Adrenal gland (tissue), 12 donors: ENCODE results near the gene LAMA5. TPM values are rescaled to one million over a fixed set of nuclear protein-coding genes. Genes with fewer than 3 reads are reported as not detected.

Source experiments
- DNase-seq, 7 donors: peaks; one replicate each; pipeline ENCODE4 v3.0.0-alpha.2; 2019 to 2020
- H3K27ac ChIP-seq, 5 donors: fragments of 200-600 bp; sonication (generic) in 4 of 5; 1 replicate in 3 of 5; 2 replicates in 2 of 5; pipeline versions ENCODE4 v1.5.1 to v1.8.0; 2016 to 2020; ENCODE audit warnings: mild to moderate bottlenecking in 1 of 5
- H3K27me3 ChIP-seq: fragments of 200-600 bp; 2 replicates; pipeline ENCODE4 v1.8.0; 2021
- H3K36me3 ChIP-seq, 2 donors: fragments of 200-600 bp; replicated peaks in 1 of 2; 1 replicate in 1 of 2; 2 replicates in 1 of 2; pipeline versions ENCODE4 v1.5.1 to v1.8.0; 2018 to 2022
- H3K4me1 ChIP-seq, 2 donors: fragments of 200-600 bp; replicated peaks in 1 of 2; 1 replicate in 1 of 2; 2 replicates in 1 of 2; pipeline versions ENCODE4 v1.5.1 to v1.8.0; 2018 to 2021
- H3K4me3 ChIP-seq, 4 donors: fragments of 200-600 bp; sonication (generic) in 3 of 4; one replicate each; pipeline ENCODE4 v1.5.1; 2016 to 2018
- H3K9me3 ChIP-seq, 3 donors: fragments of 200-600 bp; sonication (generic) in 1 of 3; replicated peaks in 1 of 3; 1 replicate in 2 of 3; 2 replicates in 1 of 3; pipeline versions ENCODE4 v1.5.1 to v1.8.0; 2016 to 2021
- CTCF ChIP-seq, 6 experiments: fragments of 450-650 bp in 4 of 6; fragments of 200-600 bp in 2 of 6; sonication (generic) in 1 of 6; IDR thresholded peaks; 1 replicate in 5 of 6; 2 replicates in 1 of 6; pipeline versions ENCODE4 v1.5.1 to v1.8.0; 2016 to 2021; ENCODE audit warnings: antibody characterized with exemption in 6 of 6, mild to moderate bottlenecking in 2 of 6, moderate library complexity in 1 of 6
- POLR2A ChIP-seq, 2 donors: fragments of 450-650 bp; IDR thresholded peaks; one replicate each; pipeline ENCODE4 v1.6.1; 2017; ENCODE audit warnings: antibody characterized with exemption in 2 of 2, mild to moderate bottlenecking in 2 of 2, moderate library complexity in 1 of 2
- WGBS, 4 donors: extraction: QIAGEN DNeasy Blood & Tissue Kit in 2 of 4; methylation state at CpG; one replicate each; pipeline versions ENCODE4 v1.1.5 to v1.1.7; 2013 to 2017; 5-methylcytosine and 5-hydroxymethylcytosine counted together
- intact Hi-C, 2 donors: fragments of 100-400 bp; cut with DNase I; formaldehyde crosslinking; loops; one replicate each; pipeline versions ENCODE4 v1.14.1 to v1.15.0; 2022 to 2023
- polyA plus RNA-seq, 3 donors: library from polyadenylated mRNA; stranded (reverse); fragments of 200-250 nt in 2 of 3; fragments of 350-450 nt in 1 of 3; fragmentation: Illumina TruSeq in 1 of 3; extraction: RNeasy Lipid Tissue Mini Kit (QIAGEN cat#74804) in 1 of 3; gene quantifications; one replicate each; pipeline ENCODE4 v1.2.3, GENCODE V29; 2013 to 2014
- total RNA-seq, 9 donors: library from RNA; depleted of rRNA in 4 of 9; stranded (reverse); fragments of >200 nt in 4 of 9; fragments of 120-200 nt in 1 of 9; fragmentation: NEBNext Ultra II Directional in 1 of 9; extraction: Animal tissue kit (Norgen Biotek cat#: 25700) in 1 of 9; gene quantifications; one replicate each; pipeline versions ENCODE4 v1.1.0 to v1.2.4, GENCODE V29; 2013 to 2023
- donor health status: healthy with polysubstance abuse.
- donor health status: Bipolar disorder and iron deficiency.
- donor health status: DM: yes; HTN: yes; CAD: no.
- donor health status: DM: no; HTN: no; CAD: no.
- donor health status: DM: no; HTN: no; CAD: no.
- donor health status: DM: yes; HTN: yes; CAD: no.

LAMA5 gene
- total and polyA plus RNA-seq, 12 donors, result 2.0 to 537 (median 100) TPM

DNA sequence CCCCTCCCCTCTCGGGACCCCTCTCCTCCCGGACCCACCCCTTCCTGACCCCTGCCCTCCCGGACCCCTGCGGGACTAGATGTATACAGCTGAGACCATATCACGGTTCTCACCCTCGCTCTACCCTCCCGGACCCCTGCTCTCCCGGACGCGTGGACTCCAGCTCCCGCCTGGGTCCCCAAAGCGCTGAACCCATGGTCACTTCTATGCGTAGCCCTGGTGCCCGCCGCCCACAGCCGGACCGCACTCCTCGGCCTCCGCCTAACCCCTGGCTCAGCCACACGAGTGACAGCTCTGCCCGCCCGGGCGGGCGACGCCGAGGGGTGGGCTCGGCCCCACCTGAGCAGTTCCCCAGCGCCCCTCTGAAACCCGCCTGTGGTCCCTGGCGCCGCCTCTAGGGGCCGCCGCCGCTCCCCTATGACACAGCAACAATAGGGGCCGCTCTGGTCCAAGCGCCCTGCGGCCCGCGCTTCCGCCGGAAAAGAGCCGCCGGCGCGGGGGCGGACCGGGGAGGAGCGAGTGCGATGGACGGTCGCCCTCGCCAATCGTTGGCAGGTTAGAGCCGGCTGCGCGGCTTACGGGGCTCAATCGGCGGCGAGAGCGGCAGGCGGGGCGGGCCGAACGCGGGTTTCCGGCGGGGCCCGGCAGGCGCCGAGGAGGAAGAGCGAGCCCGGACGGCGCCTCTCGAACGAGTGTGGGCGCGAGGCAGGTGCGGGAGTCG, 64.6 kb downstream of the LAMA5 start, which contains the start of gene ADRM1:
ADRM1 (plus strand) TSS at position 657 of the 721 bp plus-strand sequence. CDS start 572 bp downstream, outside the sequence.
- Histone ChIP-seq H3K4me1 (peaks cover 20 to 36% of the 10 kb centered on the region in 2 donors), H3K9me3 (no peaks in the 10 kb centered on the region), H3K36me3 (peaks cover 0 to 34% of the 10 kb centered on the region in 2 donors), H3K27ac (peak within 1 kb of the TSS; percentile 97 to 99 (median 98)), H3K27me3 (no peaks in the 10 kb centered on the region), H3K4me3 (peak within 1 kb of the TSS; percentile 2 to 80 (median 71))
- DNase-seq, result peak; percentile 95 to 97 (median 95)
- WGBS, 4 donors, result 0 to 2% (median 1%) methylated on average over 7 to 81 of the region's 81 CpGs
- intact Hi-C loops, result loop anchor here (2.0 to 10.0 kb wide), 6 partner anchors 52 to 492 kb away; partner anchors contain the start of genes LAMA5 (in 1 of the 2) and MRGBP (in 1 of the 2)
- TF ChIP-seq CTCF (IDR thresholded peaks at IDR 0.05) (peak; percentile 72 to 99 (median 93)), POLR2A (IDR thresholded peaks at IDR 0.05) (peak; percentile 9 to 72)

GRCh38 chr20:62301773-62302340, 65.3 kb downstream of the LAMA5 start:
- TF ChIP-seq POLR2A (IDR thresholded peaks at IDR 0.05) (peak in 1 of 2 donors; percentile 72), CTCF (IDR thresholded peaks at IDR 0.05) (peak; percentile 78 to 97 (median 96))
- peaks cover 0 to 27% of the 10 kb centered on the region in 2 donors for H3K36me3 ChIP-seq
- H3K4me3 ChIP-seq, result peak overlapping the region in 2 of 4 donors; percentile 68 to 80
- H3K27ac ChIP-seq, result peak overlapping the region; percentile 95 to 99 (median 98)
- peaks cover 25 to 31% of the 10 kb centered on the region in 2 donors for H3K4me1 ChIP-seq
- no peaks in the 10 kb centered on the region for H3K27me3 ChIP-seq
- DNase-seq, result peak; percentile 88 to 98 (median 97)
- H3K9me3 ChIP-seq, result no peaks in the 10 kb centered on the region
- intact Hi-C loops, result loop anchor here (2.0 to 10.0 kb wide), 6 partner anchors 53 to 493 kb away; partner anchors contain the start of genes LAMA5 (in 1 of the 2) and MRGBP (in 1 of the 2)
- WGBS, 4 donors, result 0 to 3% (median 3%) methylated on average over 7 to 24 of the region's 24 CpGs

GRCh38 chr20:62301111-62301668, 65.9 kb downstream of the LAMA5 start:
- no peak for DNase-seq
- H3K4me3 ChIP-seq, result peak overlapping the region in 1 of 4 donors; percentile 80
- H3K27me3 ChIP-seq, result no peaks in the 10 kb centered on the region
- TF ChIP-seq POLR2A (IDR thresholded peaks at IDR 0.05) (no peak), CTCF (IDR thresholded peaks at IDR 0.05) (no peak)
- no peaks in the 10 kb centered on the region for H3K9me3 ChIP-seq
- H3K36me3 ChIP-seq, result peaks cover 0 to 20% of the 10 kb centered on the region in 2 donors
- intact Hi-C loops, result loop anchor here (5.0 to 10.0 kb wide), 5 partner anchors 54 to 494 kb away; partner anchors contain the start of genes LAMA5 (in 1 of the 2) and MRGBP (in 1 of the 2)
- H3K27ac ChIP-seq, result no peak overlapping the region
- peaks cover 25% of the 10 kb centered on the region in 2 donors for H3K4me1 ChIP-seq
- 84 to 89% (median 87%) methylated on average over 11 of the region's 11 CpGs for WGBS, 4 donors

DNA sequence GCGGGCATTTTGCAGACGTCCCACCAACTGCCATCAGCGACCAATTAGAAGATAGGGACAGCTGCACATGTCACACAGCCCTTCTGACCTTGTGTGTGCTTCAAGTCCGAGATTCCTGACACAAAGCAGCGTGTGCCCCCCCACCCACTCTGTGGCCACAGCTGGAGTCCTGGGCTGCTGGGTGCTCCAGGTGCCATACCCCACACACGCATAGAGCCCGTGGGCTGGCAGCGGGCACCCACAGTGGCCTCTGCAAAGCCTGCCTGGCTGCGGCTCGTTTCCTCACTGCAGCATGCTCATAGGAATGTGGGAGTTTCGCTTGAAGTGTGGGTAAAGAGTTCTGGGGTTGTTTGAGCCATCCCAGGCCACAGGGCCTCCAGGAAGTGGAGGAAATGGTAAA, 66.8 kb downstream of the LAMA5 start:
- 71 to 77% (median 75%) methylated on average over 8 to 11 of the region's 11 CpGs for WGBS, 4 donors
- no peak for TF ChIP-seq POLR2A (IDR thresholded peaks at IDR 0.05)
- no peak for TF ChIP-seq CTCF (IDR thresholded peaks at IDR 0.05)
- no peak overlapping the region for H3K4me3 ChIP-seq
- H3K27ac ChIP-seq, result no peak overlapping the region
- DNase-seq, result no peak
- peaks cover 0 to 19% of the 10 kb centered on the region in 2 donors for H3K36me3 ChIP-seq
- no peaks in the 10 kb centered on the region for H3K9me3 ChIP-seq
- intact Hi-C loops, result loop anchor here (5.0 to 10.0 kb wide), 5 partner anchors 54 to 494 kb away; partner anchors contain the start of genes LAMA5 (in 1 of the 2) and MRGBP (in 1 of the 2)
- H3K27me3 ChIP-seq, result no peaks in the 10 kb centered on the region
- peaks cover 16 to 22% of the 10 kb centered on the region in 2 donors for H3K4me1 ChIP-seq
